ENCODE data around the gene CDKN2B-AS1.
A peak's percentile ranks its signal among the peaks of the same experiment; 100 is the strongest.

Gene CDKN2B-AS1

DNA sequence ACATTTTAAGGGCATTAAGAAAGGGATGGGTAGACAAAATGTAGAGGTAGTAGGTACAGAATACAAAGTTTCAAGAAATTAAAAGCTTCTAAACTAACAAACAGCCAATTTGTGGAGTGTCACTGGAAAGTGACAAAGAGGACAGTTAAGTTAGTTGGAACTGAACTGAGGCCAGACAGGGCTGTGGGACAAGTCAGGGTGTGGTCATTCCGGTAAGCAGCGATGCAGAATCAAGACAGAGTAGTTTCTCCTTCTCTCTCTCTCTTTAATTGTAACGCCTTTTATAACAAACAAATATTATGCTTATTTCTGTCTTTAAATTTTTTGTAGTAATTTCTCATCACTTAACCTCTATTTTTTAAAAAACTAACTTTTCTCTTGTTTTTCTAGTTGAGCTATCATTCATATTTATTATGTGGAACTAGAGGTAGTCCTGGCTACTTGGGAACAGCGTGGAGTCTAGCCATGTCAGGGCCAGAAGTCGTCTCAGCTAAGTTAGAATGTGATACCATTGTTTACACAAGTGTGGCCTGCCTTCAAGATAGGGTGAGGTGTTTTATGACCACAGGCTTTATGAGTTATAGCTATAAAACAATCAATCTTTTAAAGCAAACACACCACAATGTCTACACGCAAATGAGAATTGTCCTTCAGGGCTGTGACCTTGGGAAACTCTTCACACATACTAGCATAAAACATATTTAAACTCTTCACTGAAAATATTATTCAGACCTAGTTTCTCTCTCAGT, 129.8 kb downstream of the CDKN2B-AS1 start:
- DNase-seq = no peak

DNA sequence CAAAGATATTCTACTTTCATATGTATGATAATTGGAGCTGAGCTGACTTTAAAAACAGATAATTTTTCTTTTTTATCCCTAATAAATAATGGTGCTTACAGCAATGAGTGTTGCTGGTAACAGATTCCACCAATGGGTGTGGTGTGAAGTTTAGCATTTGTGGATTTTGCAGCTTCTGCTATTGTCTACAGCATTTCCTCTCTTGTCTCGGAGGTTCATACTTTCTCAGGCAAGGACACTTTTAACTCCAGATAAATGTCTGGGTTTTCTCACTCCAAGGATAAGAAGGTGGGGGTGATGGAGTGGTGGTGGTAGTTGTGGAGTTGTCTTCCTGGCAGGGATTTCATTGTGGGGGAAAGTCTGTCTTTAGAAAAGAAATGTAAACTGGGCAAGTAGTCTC, 134.5 kb downstream of the CDKN2B-AS1 start:
- no peak for DNase-seq

DNA sequence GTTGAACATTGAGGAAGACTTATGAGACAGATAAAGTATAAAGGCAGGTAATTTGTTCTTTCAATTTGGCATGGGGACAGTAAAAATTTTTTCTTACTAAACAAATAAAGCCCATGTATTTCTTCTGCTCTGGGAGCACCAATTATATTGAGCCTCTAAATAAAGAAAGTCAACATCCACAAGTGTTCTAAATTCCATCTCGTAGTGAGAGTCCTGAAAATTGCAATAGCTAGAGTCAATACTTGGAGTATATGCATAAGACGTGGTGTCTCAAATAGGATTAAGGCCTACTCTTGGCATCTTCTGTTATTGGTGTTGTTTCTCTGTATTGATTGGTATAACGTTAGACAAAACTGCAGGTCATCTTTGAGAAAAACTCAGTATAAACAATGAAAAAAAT, 135.0 kb downstream of the CDKN2B-AS1 start:
- DNase-seq = no peak

DNA sequence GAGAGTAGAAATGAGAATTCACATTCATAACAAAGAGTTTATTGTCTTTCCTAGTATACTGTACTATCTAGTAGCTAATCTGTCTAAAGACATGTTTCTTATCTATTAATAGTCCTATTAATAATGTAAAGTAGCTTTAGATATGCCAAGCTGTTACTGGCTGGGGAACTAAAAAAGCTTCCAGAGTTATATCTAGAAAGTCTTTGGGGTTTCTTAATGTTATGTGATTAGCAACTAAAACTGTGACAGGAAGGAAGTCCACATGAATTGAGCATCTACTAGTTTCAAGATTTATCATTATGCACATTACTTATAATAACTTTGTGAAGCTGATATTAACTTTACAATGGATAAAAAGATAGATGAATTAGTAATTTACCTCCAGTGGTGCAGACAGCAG, 137.2 kb downstream of the CDKN2B-AS1 start:
- DNase-seq = no peak

DNA sequence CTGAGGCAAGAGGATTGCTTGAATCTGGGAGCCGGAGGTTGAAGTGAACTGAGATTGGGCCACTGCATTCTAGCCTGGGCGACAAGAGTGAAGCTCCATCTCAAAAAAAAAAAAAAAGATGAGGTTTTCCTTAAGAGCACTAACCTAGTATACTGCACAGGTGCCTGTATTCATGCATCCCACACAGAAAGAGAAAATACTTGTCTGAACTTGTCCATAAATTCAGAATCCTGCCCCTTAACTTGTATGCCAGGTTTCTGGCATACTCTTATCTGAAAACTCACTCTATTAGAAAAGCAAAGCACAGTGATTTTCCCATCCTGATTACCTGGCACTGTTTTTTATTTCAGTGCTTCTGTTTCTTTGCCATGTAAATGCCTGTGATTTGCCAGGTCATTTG, 139.8 kb downstream of the CDKN2B-AS1 start:
- no peak for DNase-seq

DNA sequence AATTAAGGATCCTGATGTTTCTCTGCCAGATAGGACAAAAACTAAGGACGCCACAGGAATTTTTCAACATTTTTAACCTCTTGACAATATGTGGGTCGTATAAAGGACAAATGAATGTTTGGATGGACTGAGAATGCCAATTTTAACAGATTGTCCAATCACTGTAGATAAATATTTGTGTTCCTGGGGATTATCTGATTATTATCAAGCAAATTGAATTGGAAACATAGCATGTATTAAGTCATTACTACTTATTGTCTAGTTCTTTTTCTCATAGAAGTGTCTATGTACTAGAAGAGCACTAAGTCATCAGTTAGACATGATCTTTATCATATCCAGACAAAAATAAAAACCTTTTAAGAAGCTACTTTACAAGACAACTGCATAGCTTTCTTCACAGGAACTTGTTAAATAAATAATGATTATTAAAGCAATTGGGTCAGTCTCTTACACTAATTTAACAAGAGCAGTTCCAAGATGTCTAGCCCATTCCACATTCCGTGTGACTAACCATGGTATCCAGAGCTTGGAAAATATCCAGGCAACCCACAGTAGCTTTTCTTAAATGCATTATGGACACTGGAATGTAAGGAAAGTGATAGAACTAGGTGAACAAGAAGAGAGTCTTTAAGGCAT, 142.0 kb downstream of the CDKN2B-AS1 start:
- DNase-seq = no peak

DNA sequence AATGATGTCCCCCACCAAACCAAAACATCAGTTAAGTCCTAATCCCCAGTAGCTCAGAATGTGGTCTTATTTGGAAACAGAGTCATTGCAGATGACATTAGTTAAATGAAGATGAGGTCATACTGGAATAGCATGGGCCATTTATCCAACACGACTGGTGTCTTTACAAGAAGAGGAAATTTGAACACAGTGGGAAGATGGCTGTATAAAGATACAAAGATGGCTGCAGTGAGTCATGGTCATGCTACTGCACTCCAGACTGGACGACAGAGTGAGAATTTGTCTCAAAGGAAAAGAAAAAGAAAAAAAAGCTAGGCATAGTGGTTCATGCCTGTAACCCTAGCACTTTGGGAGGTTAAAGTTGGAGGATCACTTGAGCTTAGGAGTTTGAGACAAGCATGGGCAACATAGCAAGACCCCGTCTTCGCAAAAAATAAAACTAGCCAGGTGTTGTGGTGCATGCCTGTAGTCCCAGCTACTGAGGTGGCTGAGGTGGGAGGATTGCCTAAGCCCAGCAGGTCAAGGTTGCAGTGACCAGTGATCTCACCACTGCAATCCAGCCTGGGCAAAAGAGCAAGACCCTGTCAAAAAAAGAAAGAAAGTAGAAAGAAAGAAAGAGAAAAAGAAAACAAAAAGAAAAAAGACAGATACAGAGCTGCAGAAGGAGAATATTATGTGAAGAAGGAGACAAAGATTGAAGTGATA, 144.5 kb downstream of the CDKN2B-AS1 start:
- DNase-seq = no peak

DNA sequence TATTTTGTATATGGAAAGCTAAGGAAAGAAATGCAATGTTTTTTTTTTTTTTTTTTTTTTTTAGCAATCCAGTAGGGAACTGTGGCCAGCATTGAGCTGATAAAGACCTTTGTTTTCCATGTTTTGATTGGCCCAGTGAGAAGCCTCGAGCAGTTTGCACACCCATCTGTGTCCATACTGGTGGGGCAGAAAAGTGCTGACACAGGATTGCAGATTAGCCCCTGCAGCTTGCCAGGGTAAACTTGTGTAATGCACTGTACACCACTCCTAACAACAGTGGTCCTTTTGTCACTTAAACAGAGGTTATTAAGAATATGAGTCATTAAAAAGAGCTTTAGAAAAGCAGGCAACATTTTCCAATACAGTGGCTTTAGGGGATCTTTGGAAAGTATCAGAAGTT, 147.3 kb downstream of the CDKN2B-AS1 start:
- DNase-seq = no peak

DNA sequence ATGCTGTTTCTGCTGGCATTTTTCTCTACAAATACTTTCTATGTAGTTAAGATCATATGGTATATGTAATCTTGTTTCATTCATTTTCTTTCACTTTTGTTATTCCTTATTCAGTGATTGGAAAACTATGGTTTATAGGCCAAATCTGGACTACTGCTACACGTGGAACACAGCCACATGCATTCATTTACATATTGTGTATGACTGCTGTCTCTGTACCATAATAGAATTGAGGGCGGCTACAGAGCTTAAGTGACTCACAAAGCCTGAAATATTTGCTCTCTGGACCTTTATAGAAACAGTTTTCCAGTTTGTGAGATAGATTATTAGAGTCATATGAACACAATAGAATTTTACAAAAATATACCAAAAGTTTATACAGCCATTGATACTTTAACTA, 148.1 kb downstream of the CDKN2B-AS1 start:
- DNase-seq = no peak

DNA sequence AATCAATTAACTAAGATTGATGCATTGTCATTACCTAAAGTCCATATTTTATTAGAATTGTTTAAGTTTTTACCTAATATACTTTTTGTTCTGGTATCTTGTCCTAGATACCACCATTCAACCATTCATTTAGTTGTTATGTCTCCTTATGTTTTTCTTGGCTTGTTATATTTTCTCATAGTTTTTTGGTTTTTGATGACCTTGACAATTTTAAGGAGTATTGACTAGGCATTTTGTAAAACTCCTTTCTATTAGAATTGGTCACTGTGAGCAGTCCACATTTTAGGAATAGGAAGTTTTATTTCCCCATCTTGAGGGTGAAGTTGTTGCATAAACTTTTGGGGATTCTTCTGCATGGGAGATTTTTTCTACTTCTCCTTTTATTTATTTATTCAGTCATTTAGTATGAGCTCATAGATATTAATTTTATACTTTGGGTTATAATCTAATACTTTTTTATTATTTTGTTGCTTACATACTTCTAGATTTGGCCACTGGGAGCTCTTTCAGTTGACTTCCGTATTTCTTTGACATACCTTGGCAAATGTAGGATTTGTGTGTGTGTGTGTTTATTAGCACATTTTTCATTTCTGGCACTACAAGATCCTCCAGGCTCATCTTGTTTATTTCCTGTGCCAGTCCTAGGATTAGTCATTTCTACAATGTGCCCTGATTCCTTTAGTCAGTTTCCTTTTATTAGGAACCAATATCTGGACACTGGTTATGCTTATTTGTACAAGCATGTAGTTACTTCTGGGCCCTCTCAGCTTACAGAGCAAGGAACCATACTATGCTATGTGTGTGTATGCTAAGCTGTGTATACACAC, 149.4 kb downstream of the CDKN2B-AS1 start:
- DNase-seq = no peak

DNA sequence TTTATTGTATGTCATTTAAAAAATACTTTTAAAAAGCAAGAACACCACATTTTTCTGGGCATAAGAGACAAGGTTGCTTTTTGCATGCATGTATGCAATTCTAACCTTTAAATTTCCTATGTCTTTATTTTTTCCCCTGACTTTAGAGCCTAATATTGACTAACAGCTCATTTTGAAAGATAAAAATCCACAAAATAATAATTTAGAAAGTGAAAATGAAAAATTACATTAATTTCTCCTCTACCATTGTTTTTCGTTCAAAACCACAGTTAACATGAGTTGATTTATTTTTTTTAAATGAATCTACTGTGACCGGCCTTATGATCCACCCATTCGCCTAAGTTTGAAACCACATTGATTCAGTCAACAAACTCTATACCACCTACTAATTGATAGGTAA, 152.0 kb downstream of the CDKN2B-AS1 start:
- no peak for DNase-seq

DNA sequence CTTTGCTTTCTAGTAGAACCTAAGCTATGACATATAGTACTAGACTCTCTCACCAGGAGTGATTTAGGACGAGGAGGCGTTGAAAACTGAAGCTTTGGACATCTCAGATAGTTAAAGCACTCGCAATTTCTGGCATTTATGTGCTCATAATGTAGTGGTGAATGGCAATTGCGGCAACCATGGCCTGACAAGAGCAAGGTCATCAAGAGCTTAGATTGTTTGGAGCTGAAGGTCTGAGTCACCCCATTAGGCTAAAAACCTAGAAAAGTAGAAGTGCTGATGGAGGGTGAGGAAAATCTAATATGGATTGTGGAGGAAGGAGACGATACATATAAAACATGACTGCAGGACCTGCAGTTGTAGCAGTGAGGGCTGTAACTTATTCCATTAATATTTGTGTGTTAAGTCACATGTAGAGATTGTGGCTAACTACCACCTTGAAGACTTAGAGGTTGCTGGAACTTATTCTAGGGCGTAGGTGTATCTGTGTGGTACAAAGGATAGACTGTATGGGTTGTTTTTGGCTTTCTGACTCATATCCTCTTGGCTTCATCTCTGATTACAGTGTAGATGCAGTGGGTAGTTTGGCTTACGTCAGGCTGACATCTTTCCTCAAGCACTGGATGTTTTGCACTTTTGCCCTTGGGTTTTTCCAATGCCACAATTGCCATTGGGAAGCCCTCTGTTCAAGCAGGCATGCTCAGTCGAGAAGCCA, 153.4 kb downstream of the CDKN2B-AS1 start:
- peak; percentile 31 for DNase-seq

DNA sequence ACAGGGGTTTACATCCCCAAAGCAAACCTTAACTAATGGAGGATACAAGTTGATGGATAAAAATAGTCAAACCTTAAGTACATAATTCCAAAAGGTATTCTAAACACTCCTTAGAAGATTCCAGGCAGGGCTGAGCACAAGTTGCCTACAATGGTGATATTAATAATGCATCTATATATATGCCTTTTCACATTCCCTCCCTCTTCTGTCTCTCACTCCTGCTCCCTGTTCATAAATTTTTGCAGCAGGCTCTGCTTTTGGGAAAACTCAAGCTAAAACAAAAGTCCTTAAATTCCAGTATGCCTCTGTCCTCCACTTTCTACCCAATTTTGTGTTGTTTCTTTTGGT, 153.9 kb downstream of the CDKN2B-AS1 start:
- DNase-seq = no peak

DNA sequence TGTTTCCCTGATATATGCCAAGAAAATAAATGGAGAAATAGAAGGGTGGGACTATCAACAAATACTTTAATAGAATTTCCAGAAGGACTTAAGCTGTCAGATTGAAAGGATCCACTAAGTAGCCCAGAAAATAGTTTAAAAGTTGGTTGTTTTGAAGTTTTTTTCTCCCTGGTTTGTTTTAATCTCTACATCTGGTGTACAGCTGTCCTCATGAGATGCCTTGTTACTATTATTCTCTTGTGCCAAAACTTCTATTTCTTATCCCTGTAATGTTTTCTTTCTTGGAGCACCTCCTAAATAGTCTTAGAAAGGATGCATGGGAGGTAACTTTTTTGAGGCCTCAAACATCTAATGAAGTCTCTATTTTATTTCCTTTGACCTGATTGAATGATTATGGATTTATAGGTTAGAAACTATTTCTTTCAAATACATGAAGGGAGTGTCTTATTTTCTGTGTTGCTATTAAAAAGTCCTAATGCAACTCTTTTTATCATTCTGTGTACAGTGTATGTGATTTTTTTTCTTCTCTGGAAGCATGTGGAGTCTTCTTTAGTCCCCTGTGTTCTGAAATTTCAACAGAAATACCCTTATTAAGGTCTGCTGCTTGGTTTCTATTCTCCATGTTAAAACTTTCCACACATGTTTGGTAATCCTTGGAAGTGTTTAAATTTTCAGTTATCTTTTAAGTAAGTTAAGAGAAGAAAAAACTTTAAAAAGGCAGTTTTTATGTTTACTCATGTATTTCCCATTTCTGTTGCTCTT, 154.5 kb downstream of the CDKN2B-AS1 start:
- DNase-seq = no peak

DNA sequence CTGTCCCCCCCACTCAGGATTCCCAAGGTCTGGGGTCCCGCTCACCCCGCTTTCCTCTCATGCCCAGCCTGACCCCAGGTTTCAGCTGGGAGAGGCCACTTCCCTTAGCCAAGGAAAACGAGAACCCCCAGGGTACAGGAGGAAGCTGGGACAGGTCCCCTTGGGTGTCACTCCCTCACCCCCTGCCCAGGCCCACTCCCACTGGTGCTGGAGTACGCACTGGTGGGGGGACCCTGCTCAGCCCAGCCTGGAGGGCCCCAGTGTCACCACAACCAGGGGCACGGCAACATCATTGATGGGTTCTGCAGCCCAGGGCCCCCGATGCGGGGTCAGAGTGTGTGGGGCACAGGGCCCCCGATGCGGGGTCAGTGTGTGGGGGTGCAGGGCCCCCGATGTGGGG, 159.5 kb downstream of the CDKN2B-AS1 start:
- DNase-seq = no peak

DNA sequence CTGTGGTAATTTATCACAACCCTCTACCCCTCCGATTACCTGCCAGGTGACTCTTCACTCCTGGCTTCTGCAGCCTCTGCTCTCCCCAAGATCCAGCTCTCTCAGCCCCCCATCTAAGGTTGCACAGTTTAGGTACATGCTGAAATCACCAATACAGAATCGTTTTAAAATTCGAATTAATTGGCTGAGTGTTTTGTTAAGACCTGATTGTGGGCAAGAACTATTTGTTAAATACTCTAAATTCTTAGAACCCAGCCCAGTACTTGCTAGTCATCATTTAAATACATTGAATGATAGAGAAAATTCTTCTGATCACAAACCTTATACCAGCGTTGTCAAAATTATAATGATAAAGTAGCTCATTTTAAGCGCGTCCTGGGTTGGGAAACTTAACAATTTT, 162.0 kb downstream of the CDKN2B-AS1 start:
- no peak for DNase-seq

DNA sequence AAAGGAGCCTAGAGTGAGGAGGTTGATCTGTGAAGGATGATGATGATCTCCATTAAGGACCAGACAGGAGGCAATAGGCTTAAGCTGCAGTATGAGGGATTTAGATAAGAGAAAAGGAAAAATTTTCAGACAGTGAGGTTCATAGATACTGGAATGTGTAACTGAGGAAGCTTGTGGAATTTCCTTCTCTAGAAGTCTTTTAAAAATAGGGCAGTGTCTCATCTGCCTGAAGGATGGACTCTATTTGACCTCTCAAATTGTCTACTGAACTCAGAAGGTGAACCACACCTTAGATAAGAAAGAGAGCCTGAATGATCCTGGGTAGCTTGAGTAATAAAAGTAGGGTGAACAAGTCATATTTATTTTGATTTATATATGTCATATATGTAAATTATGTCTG, 162.7 kb downstream of the CDKN2B-AS1 start:
- no peak for DNase-seq

DNA sequence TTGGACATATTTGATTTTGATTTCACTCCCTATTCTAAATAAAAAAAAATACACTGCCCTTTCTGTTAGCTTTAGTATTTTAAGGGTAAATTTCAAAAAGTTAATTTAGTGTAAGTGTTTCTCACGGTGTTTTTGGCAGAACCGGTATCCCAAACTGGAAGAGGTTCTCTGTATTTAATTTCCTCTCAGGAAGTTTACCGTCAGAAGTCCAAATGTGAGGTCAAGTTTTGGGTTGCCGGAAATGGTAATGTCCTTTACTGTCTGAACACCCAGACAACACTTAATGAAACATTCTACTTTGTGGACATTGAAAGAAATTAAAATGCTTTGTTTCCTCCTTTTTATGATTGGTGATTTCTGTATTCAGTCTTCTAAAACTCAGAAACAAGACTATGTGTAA, 163.2 kb downstream of the CDKN2B-AS1 start:
- DNase-seq = no peak

DNA sequence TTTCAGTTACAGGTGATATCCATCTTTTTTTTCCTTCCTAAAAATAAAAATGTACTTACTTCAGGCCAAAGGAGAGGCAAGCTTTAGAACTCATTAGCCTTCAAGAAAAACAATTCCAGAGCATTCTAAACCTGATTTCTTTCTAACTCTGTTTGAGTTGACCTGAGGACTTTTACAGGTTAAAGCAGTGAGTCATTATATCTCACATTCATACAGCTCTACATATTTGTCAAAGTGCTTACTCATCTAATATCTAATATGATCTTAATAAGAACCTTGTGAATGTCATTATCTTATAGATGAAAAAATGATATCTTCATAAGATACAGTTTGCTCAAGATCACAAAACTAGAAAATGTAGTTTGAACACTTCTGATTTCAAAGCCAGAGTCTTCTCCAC, 163.7 kb downstream of the CDKN2B-AS1 start:
- no peak for DNase-seq

DNA sequence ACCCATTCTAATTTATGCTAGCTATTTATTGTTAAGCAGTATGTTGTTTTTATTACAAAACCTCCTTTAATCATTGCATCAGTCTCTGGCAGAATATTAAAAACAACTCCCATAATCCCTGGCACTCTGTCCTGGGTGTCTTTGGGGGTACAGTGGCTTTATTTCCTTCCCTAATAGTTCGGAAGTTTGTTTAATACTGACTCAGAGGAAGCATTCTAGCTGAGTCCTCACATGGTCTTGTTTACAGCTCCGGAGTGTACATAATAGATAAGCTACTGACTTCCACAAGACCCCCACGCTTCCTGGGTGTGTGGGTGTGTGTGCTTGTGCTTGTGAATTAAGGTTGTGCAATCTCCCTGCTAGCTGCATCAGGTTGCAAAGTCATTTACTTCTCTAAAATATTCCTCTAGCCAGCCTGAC, 164.3 kb downstream of the CDKN2B-AS1 start:
- no peak for DNase-seq

DNA sequence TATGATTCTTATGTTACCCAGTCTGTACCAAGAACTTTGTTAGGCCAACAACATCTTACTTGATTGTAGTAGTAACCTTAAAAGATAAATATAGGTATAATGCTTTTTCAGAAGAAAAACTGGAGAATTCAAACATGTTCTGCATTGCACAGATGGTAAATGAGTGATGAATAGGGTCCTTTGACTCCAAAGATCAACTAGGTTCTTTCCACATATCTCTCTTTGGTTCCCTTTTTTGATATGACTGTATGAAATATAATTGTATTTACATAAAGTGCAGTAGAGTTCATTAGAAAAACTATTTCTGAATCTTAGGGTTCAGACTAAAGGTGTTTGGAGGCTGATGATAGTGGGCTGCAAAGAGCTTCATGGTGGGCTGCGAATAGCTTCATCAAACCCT, 165.0 kb downstream of the CDKN2B-AS1 start:
- DNase-seq = no peak

DNA sequence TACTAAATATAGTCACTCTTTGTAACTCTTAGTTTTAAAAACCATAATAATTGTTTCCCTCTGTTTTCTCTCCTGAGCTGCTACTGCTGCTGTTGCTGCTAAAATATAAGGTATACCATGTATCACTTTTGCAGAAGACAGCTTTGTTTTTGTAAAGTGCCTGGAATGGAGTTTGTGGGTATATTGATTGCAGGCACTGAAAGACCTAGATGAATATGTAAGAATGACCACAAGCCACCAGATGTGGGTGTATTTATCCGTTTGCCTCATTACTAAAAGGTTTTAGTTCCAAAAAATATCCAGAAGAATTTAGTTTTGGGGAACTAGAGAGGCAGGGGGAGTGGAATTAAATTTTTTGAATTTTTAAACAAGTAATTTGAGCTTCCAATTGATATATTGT, 165.6 kb downstream of the CDKN2B-AS1 start:
- no peak for DNase-seq
